Spleen (tissue), 11 donors: ENCODE results near the gene DEUP1. TPM values are rescaled to one million over a fixed set of nuclear protein-coding genes. Genes with fewer than 3 reads are reported as not detected.

Source experiments
- DNase-seq: peaks from one replicate; pipeline ENCODE4 v3.0.0-alpha.2; 2020
- H3K27ac ChIP-seq, 8 donors: fragments of 200-600 bp; sonication (generic) in 7 of 8; 1 replicate in 4 of 8; 2 replicates in 4 of 8; pipeline versions ENCODE4 v1.5.0 to v1.8.0; 2016 to 2021; ENCODE audit warnings: inconsistent platforms in 4 of 8, mild to moderate bottlenecking in 4 of 8, moderate library complexity in 1 of 8
- H3K27me3 ChIP-seq, 7 donors: fragments of 200-600 bp; sonication (generic) in 6 of 7; replicated peaks in 1 of 7; 1 replicate in 4 of 7; 2 replicates in 3 of 7; pipeline versions ENCODE4 v1.5.0 to v1.8.0; 2016 to 2021; ENCODE audit warnings: inconsistent platforms in 3 of 7, mild to moderate bottlenecking in 1 of 7
- H3K36me3 ChIP-seq, 6 donors: fragments of 200-600 bp; sonication (generic) in 5 of 6; 1 replicate in 4 of 6; 2 replicates in 2 of 6; pipeline versions ENCODE4 v1.5.0 to v1.8.0; 2016 to 2021; ENCODE audit warnings: inconsistent platforms in 2 of 6
- H3K4me1 ChIP-seq, 6 donors: fragments of 200-600 bp; sonication (generic) in 5 of 6; 1 replicate in 3 of 6; 2 replicates in 3 of 6; pipeline versions ENCODE4 v1.5.0 to v1.8.0; 2016 to 2021; ENCODE audit warnings: inconsistent platforms in 3 of 6
- H3K4me3 ChIP-seq, 8 donors: fragments of 200-600 bp; sonication (generic) in 7 of 8; 1 replicate in 4 of 8; 2 replicates in 4 of 8; pipeline versions ENCODE4 v1.5.0 to v1.8.0; 2016 to 2021; ENCODE audit warnings: inconsistent platforms in 4 of 8, mild to moderate bottlenecking in 4 of 8, moderate library complexity in 2 of 8
- H3K9me3 ChIP-seq, 8 donors: fragments of 200-600 bp; sonication (generic) in 7 of 8; 1 replicate in 4 of 8; 2 replicates in 4 of 8; pipeline versions ENCODE4 v1.5.0 to v1.8.0; 2016 to 2021; ENCODE audit warnings: inconsistent platforms in 4 of 8
- CTCF ChIP-seq, 11 experiments: fragments of 200-600 bp in 7 of 11; fragments of 450-650 bp in 4 of 11; sonication (generic) in 4 of 11; IDR thresholded peaks in 8 of 11; conservative IDR thresholded peaks in 3 of 11; 1 replicate in 7 of 11; 2 replicates in 4 of 11; pipeline versions ENCODE4 v1.4.0 to v1.8.0; 2016 to 2021; ENCODE audit warnings: antibody characterized with exemption in 11 of 11, inconsistent platforms in 4 of 11, mild to moderate bottlenecking in 1 of 11
- POLR2A ChIP-seq, 3 donors: fragments of 450-650 bp; IDR thresholded peaks; one replicate each; pipeline ENCODE4 v1.5.1; 2017; ENCODE audit warnings: antibody characterized with exemption in 3 of 3, mild to moderate bottlenecking in 1 of 3
- POLR2AphosphoS5 ChIP-seq, 3 donors: sonication (generic); formaldehyde crosslinking; IDR thresholded peaks; one replicate each; pipeline ENCODE4 v1.5.1; 2017; ENCODE audit warnings: antibody characterized with exemption in 3 of 3
- WGBS, 5 donors: extraction: QIAGEN DNeasy Blood & Tissue Kit in 3 of 5; methylation state at CpG; one replicate each; pipeline versions ENCODE4 v1.1.5 to v1.1.7; 2013 to 2018; 5-methylcytosine and 5-hydroxymethylcytosine counted together
- intact Hi-C: fragments of 100-400 bp; cut with DNase I; formaldehyde crosslinking; loops from one replicate; pipeline ENCODE4 v1.15.0; 2023; ENCODE audit warnings: low total_unique reads
- polyA plus RNA-seq, 3 donors: library from polyadenylated mRNA; stranded (reverse); fragments of 200-250 nt; gene quantifications; one replicate each; pipeline ENCODE4 v1.2.1, GENCODE V29; 2013
- total RNA-seq, 7 donors: library from RNA; depleted of rRNA in 3 of 7; stranded (reverse); fragments of >200 nt in 3 of 7; fragmentation: NEBNext Ultra II Directional in 4 of 7; extraction: Animal tissue kit (Norgen Biotek cat#: 25700) in 4 of 7; gene quantifications; one replicate each; pipeline versions ENCODE4 v1.1.0 to v1.2.1, GENCODE V29; 2016 to 2021
- donor health status: healthy with polysubstance abuse.
- donor health status: DM: no; HTN: no; CAD: no; lungs with moderate emphysema.
- donor health status: DM: no; HTN: no; CAD: no.
- donor health status: Bipolar disorder and iron deficiency.
- donor health status: healthy.
- donor health status: DM: no; HTN: no; CAD: no.
- donor health status: DM: yes; HTN: yes; CAD: no.

DEUP1 gene
- total and polyA plus RNA-seq, 10 donors: 0.03 TPM; not detected in 9

GRCh38 chr11:93482556-93482955, 152.0 kb downstream of the DEUP1 start:
- no peak for DNase-seq
- Histone ChIP-seq H3K27me3 (no peaks in the 10 kb centered on the region), H3K36me3 (peaks cover 0 to 36% (median 0%) of the 10 kb centered on the region in 6 donors), H3K9me3 (no peaks in the 10 kb centered on the region), H3K27ac (no peak overlapping the region), H3K4me1 (peaks cover 0 to 9% (median 0%) of the 10 kb centered on the region in 6 donors), H3K4me3 (no peak overlapping the region)
- 78 to 86% (median 84%) methylated on average over 10 of the region's 10 CpGs for WGBS, 5 donors
- no peak for TF ChIP-seq CTCF (IDR thresholded peaks at IDR 0.05 in 8 of 11, conservative IDR thresholded peaks at IDR 0.05 in 3 of 11)
- TF ChIP-seq POLR2A (IDR thresholded peaks at IDR 0.05): no peak
- intact Hi-C loops: no loop called here

GRCh38 chr11:93484716-93485115, 154.2 kb downstream of the DEUP1 start:
- no peak for TF ChIP-seq CTCF (IDR thresholded peaks at IDR 0.05 in 8 of 11, conservative IDR thresholded peaks at IDR 0.05 in 3 of 11)
- 69 to 90% (median 81%) methylated on average over 3 of the region's 3 CpGs for WGBS, 5 donors
- intact Hi-C loops: no loop called here
- peaks cover 0 to 15% (median 0%) of the 10 kb centered on the region in 6 donors for H3K4me1 ChIP-seq
- DNase-seq: no peak
- no peaks in the 10 kb centered on the region for H3K27me3 ChIP-seq
- H3K36me3 ChIP-seq: peaks cover 0 to 27% (median 0%) of the 10 kb centered on the region in 6 donors
- H3K9me3 ChIP-seq: no peaks in the 10 kb centered on the region
- no peak overlapping the region for H3K4me3 ChIP-seq
- no peak overlapping the region for H3K27ac ChIP-seq

- peaks cover 0 to 22% (median 0%) of the 10 kb centered on the region in 6 donors for H3K36me3 ChIP-seq
- no peaks in the 10 kb centered on the region for H3K9me3 ChIP-seq
- intact Hi-C loops: no loop called here
- 86 to 93% (median 92%) methylated on average over 1 to 2 of the region's 2 CpGs for WGBS, 5 donors
- H3K4me1 ChIP-seq: peaks cover 0 to 15% (median 0%) of the 10 kb centered on the region in 6 donors
- H3K27me3 ChIP-seq: no peaks in the 10 kb centered on the region
- no peak overlapping the region for H3K4me3 ChIP-seq
- no peak overlapping the region for H3K27ac ChIP-seq
- no peak for DNase-seq
- no peak for TF ChIP-seq CTCF (IDR thresholded peaks at IDR 0.05 in 8 of 11, conservative IDR thresholded peaks at IDR 0.05 in 3 of 11)
- TF ChIP-seq POLR2A (IDR thresholded peaks at IDR 0.05): no peak
- TF ChIP-seq POLR2AphosphoS5 (IDR thresholded peaks at IDR 0.05): no peak
Observed at GRCh38 chr11:93485983-93486382, 155.4 kb downstream of the DEUP1 start.

GRCh38 chr11:93487032-93487483, 156.5 kb downstream of the DEUP1 start:
- Histone ChIP-seq H3K4me3 (no peak overlapping the region), H3K36me3 (peaks cover 0 to 21% (median 0%) of the 10 kb centered on the region in 6 donors), H3K4me1 (peaks cover 0 to 15% (median 0%) of the 10 kb centered on the region in 6 donors), H3K27ac (no peak overlapping the region), H3K27me3 (no peaks in the 10 kb centered on the region), H3K9me3 (no peaks in the 10 kb centered on the region)
- no peak for DNase-seq
- 51 to 78% (median 68%) methylated on average over 7 of the region's 7 CpGs for WGBS, 5 donors
- TF ChIP-seq POLR2AphosphoS5 (IDR thresholded peaks at IDR 0.05): no peak
- TF ChIP-seq POLR2A (IDR thresholded peaks at IDR 0.05): no peak
- intact Hi-C loops: no loop called here

Other genes starting within 250 kb of the DEUP1 start
- gene SLC36A4, start 132.8 kb upstream of the DEUP1 start, total RNA-seq: 10 to 100 TPM; 14.0 to 41.4 (median 19.1) TPM
- 1 to 10 TPM; 2.6 to 3.6 (median 3.4) TPM for gene SLC36A4, start 132.8 kb upstream of the DEUP1 start, polyA plus RNA-seq
- gene SMCO4, start 212.6 kb downstream of the DEUP1 start, total RNA-seq: 10 to 100 TPM; 48.1 to 74.1 (median 52.8) TPM
- 10 to 100 TPM; 21.8 to 71.5 (median 51.1) TPM for gene SMCO4, start 212.6 kb downstream of the DEUP1 start, polyA plus RNA-seq